Bronchial epithelial cell (primary cell): ENCODE results near the gene PTPN21. TPM values are rescaled to one million over a fixed set of nuclear protein-coding genes. Genes with fewer than 3 reads are reported as not detected.

ENCODE experiments used
- DNase-seq: peaks from one replicate; pipeline ENCODE4 v3.0.0-alpha.2; 2010; ENCODE audit warnings: low read depth
- FAIRE-seq: peaks from 2 replicates; lab custom pipeline; 2011; peaks lifted over from hg19 to GRCh38; lab: Jason Lieb, UNC
- H3K27me3 ChIP-seq: 2 replicates; pipeline ENCODE4 v1.5.1; 2011; ENCODE audit warnings: low read length; ENCODE audit not compliant: control insufficient read depth, insufficient read depth
- H3K36me3 ChIP-seq: 2 replicates; pipeline ENCODE4 v1.5.1; 2011; ENCODE audit warnings: low read length; ENCODE audit not compliant: control insufficient read depth, insufficient read depth
- H3K4me3 ChIP-seq: 2 replicates; pipeline ENCODE4 v1.5.1; 2011; ENCODE audit warnings: mild to moderate bottlenecking, low read depth, low read length, control low read depth
- total RNA-seq: library from RNA; depleted of rRNA; stranded (reverse); fragments of >200 nt; gene quantifications from 2 replicates; pipeline ENCODE4 v1.2.1, GENCODE V29; 2014
- TF ChIP-seq, protein P1 (sequence below): IDR thresholded peaks from 2 replicates; pipeline ENCODE4 v1.5.1; 2011; ENCODE audit warnings: mild to moderate bottlenecking, moderate library complexity, low read length, control low read depth, inconsistent platforms; ENCODE audit not compliant: insufficient read depth, severe bottlenecking

PTPN21 gene
- total RNA-seq, 1 donor from 2014 or later = 7.6 TPM

DNA sequence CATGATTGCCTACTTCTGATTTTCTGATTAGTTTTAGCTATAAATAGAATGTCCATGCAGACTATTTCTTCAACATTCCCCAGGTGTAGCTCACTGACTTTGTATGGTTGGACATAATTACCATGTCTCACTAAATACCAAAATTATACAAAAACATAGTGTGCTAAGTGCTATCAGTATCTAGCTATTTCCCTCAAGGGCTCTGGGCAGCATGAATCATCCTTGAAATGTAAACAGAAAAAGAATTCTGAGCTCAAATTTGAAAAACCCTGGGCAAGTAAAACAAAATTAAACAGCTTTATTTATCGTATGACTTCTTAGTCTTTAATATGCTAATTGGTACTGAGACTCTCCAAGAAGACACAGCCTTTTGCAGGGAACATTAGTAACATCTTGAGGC is 86.4 kb downstream of the PTPN21 start:
- DNase-seq (peak; percentile 67), FAIRE-seq (no peak)
- TF ChIP-seq, protein P1, sequence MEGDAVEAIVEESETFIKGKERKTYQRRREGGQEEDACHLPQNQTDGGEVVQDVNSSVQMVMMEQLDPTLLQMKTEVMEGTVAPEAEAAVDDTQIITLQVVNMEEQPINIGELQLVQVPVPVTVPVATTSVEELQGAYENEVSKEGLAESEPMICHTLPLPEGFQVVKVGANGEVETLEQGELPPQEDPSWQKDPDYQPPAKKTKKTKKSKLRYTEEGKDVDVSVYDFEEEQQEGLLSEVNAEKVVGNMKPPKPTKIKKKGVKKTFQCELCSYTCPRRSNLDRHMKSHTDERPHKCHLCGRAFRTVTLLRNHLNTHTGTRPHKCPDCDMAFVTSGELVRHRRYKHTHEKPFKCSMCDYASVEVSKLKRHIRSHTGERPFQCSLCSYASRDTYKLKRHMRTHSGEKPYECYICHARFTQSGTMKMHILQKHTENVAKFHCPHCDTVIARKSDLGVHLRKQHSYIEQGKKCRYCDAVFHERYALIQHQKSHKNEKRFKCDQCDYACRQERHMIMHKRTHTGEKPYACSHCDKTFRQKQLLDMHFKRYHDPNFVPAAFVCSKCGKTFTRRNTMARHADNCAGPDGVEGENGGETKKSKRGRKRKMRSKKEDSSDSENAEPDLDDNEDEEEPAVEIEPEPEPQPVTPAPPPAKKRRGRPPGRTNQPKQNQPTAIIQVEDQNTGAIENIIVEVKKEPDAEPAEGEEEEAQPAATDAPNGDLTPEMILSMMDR = no peak
- Histone ChIP-seq H3K36me3 (peaks cover 11% of the 10 kb centered on the region), H3K27me3 (no peaks in the 10 kb centered on the region), H3K4me3 (no peak overlapping the region)

DNA sequence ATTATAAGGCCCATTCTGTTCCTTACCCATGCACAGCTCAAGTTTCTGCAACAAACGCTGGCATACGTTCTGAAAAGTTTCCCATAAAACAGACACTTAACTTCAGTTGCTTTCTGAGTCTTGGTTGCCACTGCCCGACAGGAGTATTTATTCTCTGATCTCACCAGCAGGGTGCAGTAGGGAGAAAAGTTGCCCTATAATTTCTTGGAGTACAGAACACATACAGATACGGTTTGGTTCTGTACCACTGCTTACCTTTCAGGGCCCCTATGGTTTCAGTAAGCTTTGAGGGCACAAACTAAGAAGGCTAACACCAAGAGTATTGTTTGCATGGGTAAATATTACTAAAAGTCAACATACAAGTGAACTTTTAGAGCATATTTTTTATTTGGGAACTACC is 91.5 kb downstream of the PTPN21 start:
- DNase-seq = peak; percentile 22
- peaks cover 1% of the 10 kb centered on the region for H3K36me3 ChIP-seq
- no peak for FAIRE-seq

DNA sequence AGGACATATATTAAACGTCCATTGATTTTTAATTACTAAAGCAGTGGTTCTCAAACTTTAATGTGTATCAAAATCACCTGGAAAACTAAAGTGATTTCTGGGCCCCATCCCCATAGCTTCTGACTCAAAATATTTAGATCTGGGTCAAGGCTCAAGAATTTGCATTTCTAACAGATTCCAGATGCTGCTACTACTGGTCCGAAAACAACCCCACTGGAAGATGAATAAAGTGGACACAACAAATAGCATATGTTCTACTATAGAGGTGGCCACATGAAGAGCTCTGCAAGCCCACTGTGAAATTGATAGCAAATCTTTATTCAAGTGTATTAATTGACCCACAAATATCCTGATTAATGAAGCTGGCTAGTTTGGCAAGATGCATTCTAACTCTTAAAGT is 99.9 kb downstream of the PTPN21 start:
- no peaks in the 10 kb centered on the region for H3K27me3 ChIP-seq
- no peak for FAIRE-seq
- DNase-seq = no peak
- no peaks in the 10 kb centered on the region for H3K36me3 ChIP-seq
- H3K4me3 ChIP-seq = no peak overlapping the region
- TF ChIP-seq, protein P1 = no peak

More for the DNA sequence above, 91.5 kb downstream of the PTPN21 start:
- TF ChIP-seq, protein P1 = peak; percentile 39
- no peaks in the 10 kb centered on the region for H3K27me3 ChIP-seq
- no peak overlapping the region for H3K4me3 ChIP-seq

DNA sequence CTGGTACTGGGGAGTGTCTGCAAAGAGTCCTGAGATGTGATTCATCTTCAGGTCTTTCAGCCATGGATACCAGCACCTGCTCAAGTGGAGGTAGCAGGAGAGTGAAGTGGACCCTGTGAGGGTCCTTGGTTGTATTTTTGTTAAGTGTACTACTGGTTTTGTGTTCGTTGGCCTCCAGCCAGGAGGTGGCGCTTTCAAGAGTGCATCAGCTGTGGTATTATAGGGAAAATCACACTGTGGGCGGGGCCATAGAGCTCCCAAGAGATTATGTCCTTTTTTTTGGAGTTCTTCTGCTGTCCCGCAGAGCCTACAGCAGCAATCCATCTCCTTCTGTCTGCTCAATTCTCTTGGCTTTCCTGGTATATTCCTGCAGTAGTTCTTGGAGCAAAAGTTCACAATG is 102.6 kb downstream of the PTPN21 start:
- no peak for FAIRE-seq
- TF ChIP-seq, protein P1 = no peak
- Histone ChIP-seq H3K27me3 (no peaks in the 10 kb centered on the region), H3K4me3 (no peak overlapping the region), H3K36me3 (no peaks in the 10 kb centered on the region)
- no peak for DNase-seq

DNA sequence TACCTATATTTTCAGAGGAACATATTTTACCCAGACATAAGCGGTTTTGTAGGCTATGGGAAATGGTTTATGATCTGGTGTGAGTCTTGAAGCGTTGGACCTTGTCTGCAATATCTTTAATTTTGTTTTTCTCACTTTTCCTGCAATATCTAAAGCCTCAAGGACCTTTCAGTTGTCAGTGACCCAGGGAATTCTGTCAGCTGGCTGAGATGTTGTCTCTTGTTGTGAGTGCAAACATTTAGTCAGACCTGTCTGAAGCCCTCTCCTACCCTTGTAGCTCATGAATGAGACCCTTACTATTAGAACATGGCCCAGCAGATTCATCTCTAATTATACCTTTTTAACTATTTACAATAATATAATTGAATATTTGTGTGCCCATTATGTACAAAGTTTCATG is 115.7 kb downstream of the PTPN21 start:
- TF ChIP-seq, protein P1 = no peak
- FAIRE-seq (no peak), DNase-seq (no peak)
- Histone ChIP-seq H3K36me3 (no peaks in the 10 kb centered on the region), H3K4me3 (no peak overlapping the region), H3K27me3 (no peaks in the 10 kb centered on the region)

DNA sequence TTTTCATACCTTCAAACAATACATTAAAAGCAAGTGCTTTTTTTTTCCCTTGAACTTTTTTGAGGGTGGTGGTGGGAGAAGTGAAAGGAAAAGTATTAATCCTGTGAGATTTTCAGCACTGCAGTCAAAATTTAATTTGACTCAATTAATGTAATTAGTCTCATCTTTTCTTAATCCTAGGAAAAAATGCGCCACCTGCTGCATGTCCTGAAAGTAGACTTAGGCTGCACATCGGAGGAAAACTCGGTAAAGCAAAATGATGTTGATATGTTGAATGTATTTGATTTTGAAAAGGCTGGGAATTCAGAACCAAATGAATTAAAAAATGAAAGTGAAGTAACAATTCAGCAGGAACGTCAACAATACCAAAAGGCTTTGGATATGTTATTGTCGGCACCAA is 117.1 kb downstream of the PTPN21 start:
- DNase-seq (peak; percentile 8), FAIRE-seq (no peak)
- Histone ChIP-seq H3K36me3 (no peaks in the 10 kb centered on the region), H3K27me3 (no peaks in the 10 kb centered on the region), H3K4me3 (no peak overlapping the region)
- TF ChIP-seq, protein P1 = peak; percentile 5
